Measurements from ENCODE around the gene IL34.

IL34 gene

DNA sequence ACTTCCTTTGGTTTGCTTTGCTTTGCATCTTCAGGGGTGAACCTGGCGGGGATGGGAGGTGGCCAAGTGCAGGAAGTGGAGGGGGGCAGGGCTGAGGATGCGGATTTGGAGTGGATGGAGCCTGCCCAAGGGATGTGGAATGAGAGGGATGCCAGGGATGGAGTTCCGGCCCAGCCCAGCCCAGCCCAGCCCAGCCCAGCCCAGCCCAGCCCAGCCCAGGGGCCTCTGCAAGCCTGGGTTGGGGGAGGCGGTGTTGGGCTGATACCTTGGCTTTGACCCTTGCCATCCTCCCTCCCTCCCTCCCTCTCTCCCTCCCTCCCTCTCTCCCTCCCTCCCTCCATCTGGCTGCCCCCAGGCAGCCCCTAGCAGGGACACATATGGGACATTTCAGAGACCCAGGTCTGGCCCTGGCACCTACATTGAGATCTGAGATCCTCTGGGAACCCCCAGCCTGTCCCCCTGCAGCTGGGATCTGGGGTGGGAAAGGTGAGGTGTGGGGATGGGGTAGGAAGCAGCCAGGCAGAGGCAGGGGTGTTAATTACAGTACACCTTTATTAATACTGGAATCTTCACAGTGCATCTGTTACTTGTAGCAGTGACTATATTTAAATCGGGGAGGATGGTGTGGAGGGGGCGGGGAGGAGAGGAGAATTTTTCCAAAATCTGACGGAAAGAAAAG, 14.5 kb downstream of the IL34 start:
- Histone ChIP-seq H3K27ac (no peak overlapping the region), H3K4me1 (ENCODE audit: control insufficient read depth in 1 of 2, insufficient read depth in 1 of 2, low read depth in 1 of 2, low read length in 1 of 2) (no peaks in the 10 kb centered on the region), H3K9me3 (no peaks in the 10 kb centered on the region), H3K4me3 (ENCODE audit: low read depth in 1 of 2, low read length in 1 of 2) (no peak overlapping the region), H3K36me3 (peaks cover 22% of the 10 kb centered on the region), H3K27me3 (no peaks in the 10 kb centered on the region)
- no peak for TF ChIP-seq CTCF (IDR thresholded peaks at IDR 0.05)

DNA sequence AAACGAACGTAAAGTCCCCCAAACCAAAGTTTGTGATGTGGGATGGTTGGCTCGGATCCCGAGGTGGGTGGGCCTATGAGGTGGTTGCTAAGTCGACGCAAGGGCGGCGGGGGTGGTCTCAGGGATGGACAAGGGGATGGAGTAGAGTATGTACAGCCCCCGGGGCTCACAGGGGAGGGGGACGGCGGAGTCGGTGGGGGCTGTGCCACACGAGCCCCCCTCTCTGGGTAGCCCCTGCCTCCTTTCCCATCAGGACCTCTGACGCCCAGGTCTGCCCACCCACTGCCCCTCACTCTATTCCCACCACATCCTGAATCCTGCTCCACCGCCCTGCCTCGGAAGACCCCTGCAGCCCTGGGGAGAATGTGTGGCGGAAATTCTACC, 15.2 kb downstream of the IL34 start:
- peaks cover 22% of the 10 kb centered on the region for H3K36me3 ChIP-seq
- no peak for TF ChIP-seq CTCF (IDR thresholded peaks at IDR 0.05)
- no peak overlapping the region for H3K4me3 ChIP-seq (ENCODE audit: low read depth in 1 of 2, low read length in 1 of 2)
- H3K4me1 ChIP-seq (ENCODE audit: control insufficient read depth in 1 of 2, insufficient read depth in 1 of 2, low read depth in 1 of 2, low read length in 1 of 2): no peaks in the 10 kb centered on the region
- no peaks in the 10 kb centered on the region for H3K9me3 ChIP-seq
- no peak overlapping the region for H3K27ac ChIP-seq
- H3K27me3 ChIP-seq: no peaks in the 10 kb centered on the region

DNA sequence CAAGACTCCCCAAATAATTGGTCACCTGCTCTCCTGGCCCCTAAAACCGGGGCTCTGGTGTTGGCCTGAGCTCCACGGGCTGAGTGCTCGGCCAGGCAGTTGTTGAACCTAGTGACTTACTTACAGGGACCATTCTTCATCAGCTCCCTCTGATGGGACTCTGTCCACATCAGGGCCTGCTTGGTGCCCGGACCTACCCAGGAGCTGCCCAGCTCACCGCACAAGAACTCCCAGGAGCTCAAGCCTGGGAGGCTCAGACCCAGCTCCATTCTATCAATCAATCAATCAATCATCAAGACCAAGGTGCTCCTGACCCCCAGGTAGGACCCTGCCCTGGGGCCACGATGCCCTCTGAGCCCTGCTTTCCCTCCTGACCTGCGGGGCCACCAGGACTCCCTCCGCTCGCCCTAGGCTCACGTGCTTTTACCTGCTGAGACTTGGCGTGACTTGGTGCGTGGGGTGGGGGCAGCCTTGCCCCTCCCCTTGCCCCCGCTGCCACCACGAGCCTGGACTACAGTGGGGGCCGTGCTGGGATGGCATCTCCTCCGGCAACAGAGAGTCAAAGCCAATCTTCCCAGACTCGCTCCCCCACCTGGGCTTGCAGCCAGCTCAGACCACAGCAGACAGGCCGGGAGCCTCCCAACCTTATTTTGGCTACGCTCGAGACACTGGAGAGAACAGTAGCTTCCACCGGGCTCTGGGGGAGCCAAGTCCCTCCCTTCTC, 15.7 kb downstream of the IL34 start:
- Histone ChIP-seq H3K4me3 (ENCODE audit: low read depth in 1 of 2, low read length in 1 of 2) (no peak overlapping the region), H3K27ac (no peak overlapping the region), H3K4me1 (ENCODE audit: control insufficient read depth in 1 of 2, insufficient read depth in 1 of 2, low read depth in 1 of 2, low read length in 1 of 2) (no peaks in the 10 kb centered on the region), H3K36me3 (peaks cover 22% of the 10 kb centered on the region), H3K9me3 (no peaks in the 10 kb centered on the region), H3K27me3 (no peaks in the 10 kb centered on the region)
- no peak for TF ChIP-seq CTCF (IDR thresholded peaks at IDR 0.05)

DNA sequence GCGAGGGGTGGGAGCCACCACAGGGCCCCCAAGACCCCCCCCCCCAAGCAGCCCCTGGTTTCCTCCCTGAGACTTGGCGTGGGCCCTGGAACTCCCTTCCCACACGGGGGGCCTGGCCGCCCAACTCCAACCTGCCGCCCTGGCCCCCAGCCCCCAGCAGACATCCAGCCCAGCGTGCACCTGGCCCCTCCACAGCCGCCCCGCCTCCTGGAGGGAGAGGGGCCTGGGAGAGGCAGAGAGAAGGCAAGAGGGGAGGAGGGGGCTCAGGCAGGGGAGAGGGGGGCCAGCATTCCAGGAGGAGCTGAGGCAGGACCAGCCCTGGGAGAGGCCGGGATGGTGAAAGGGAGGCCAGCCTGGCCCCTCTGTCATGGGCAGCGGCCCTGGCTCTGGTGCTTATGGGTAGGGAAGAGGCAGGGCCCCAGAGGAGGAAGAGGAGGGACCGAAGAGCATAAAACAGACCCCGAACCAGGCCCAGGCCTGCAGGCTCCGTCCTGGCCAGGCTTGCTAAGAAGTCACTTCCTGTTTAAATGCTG, 16.7 kb downstream of the IL34 start:
- H3K9me3 ChIP-seq: no peaks in the 10 kb centered on the region
- peaks cover 22% of the 10 kb centered on the region for H3K36me3 ChIP-seq
- no peak overlapping the region for H3K4me3 ChIP-seq (ENCODE audit: low read depth in 1 of 2, low read length in 1 of 2)
- H3K4me1 ChIP-seq (ENCODE audit: control insufficient read depth in 1 of 2, insufficient read depth in 1 of 2, low read depth in 1 of 2, low read length in 1 of 2): no peaks in the 10 kb centered on the region
- TF ChIP-seq CTCF (IDR thresholded peaks at IDR 0.05): no peak
- no peak overlapping the region for H3K27ac ChIP-seq
- H3K27me3 ChIP-seq: no peaks in the 10 kb centered on the region

- Histone ChIP-seq H3K27me3 (no peaks in the 10 kb centered on the region), H3K4me1 (ENCODE audit: control insufficient read depth in 1 of 2, insufficient read depth in 1 of 2, low read depth in 1 of 2, low read length in 1 of 2) (no peaks in the 10 kb centered on the region), H3K4me3 (ENCODE audit: low read depth in 1 of 2, low read length in 1 of 2) (no peak overlapping the region), H3K9me3 (no peaks in the 10 kb centered on the region), H3K36me3 (peaks cover 22% of the 10 kb centered on the region), H3K27ac (no peak overlapping the region)
- TF ChIP-seq CTCF (IDR thresholded peaks at IDR 0.05): no peak
These were observed 17.4 kb downstream of the IL34 start for GRCh38 chr16:70663524-70664324.
